Umbilical cord (tissue), 2 donors: ENCODE results near the gene RANBP3L. TPM values are rescaled to one million over a fixed set of nuclear protein-coding genes. Genes with fewer than 3 reads are reported as not detected.

Source experiments
- DNase-seq: peaks from one replicate; pipeline ENCODE4 v3.0.0-alpha.2; 2015; ENCODE audit warnings: low spot score
- total RNA-seq: library from RNA; depleted of rRNA; stranded (reverse); fragments of >200 nt; gene quantifications from one replicate; pipeline ENCODE4 v1.2.3, GENCODE V29; 2014; ENCODE audit warnings: low replicate concordance; ENCODE audit not compliant: insufficient read depth

RANBP3L gene
- total RNA-seq, 1 donor from 2014 or later, result 36.4 TPM

GRCh38 chr5:36244076-36244475 lies 57.6 kb downstream of the RANBP3L start:
- DNase-seq, result no peak

GRCh38 chr5:36243653-36244052 lies 58.0 kb downstream of the RANBP3L start:
- no peak for DNase-seq

GRCh38 chr5:36242534-36243485 lies 58.9 kb downstream of the RANBP3L start:
- DNase-seq, result peak; percentile 16

- DNase-seq, result peak; percentile 98
Measured at GRCh38 chr5:36241631-36242533, 59.8 kb downstream of the RANBP3L start, which contains the start of gene NADK2. TSS of gene NADK2 (minus strand) at chr5:36241925. CDS start at chr5:36241798, 127 bp downstream.

GRCh38 chr5:36240779-36241630 lies 60.7 kb downstream of the RANBP3L start:
- peak; percentile 85 for DNase-seq

GRCh38 chr5:36239370-36240293 lies 62.1 kb downstream of the RANBP3L start:
- DNase-seq, result peak; percentile 24

GRCh38 chr5:36238502-36239295 lies 63.0 kb downstream of the RANBP3L start:
- DNase-seq, result no peak

- DNase-seq, result no peak
Measured at GRCh38 chr5:36237751-36238150, 64.0 kb downstream of the RANBP3L start.

- DNase-seq, result no peak
Measured at GRCh38 chr5:36236801-36237200, 64.9 kb downstream of the RANBP3L start.

GRCh38 chr5:36232533-36232932 lies 69.2 kb downstream of the RANBP3L start:
- no peak for DNase-seq

- no peak for DNase-seq
Measured at GRCh38 chr5:36230151-36230790, 71.4 kb downstream of the RANBP3L start.

GRCh38 chr5:36228505-36228904 lies 73.2 kb downstream of the RANBP3L start:
- no peak for DNase-seq

GRCh38 chr5:36227046-36227445 lies 74.7 kb downstream of the RANBP3L start:
- DNase-seq, result no peak

GRCh38 chr5:36222620-36223019 lies 79.1 kb downstream of the RANBP3L start:
- no peak for DNase-seq

GRCh38 chr5:36217988-36218387 lies 83.7 kb downstream of the RANBP3L start:
- no peak for DNase-seq

GRCh38 chr5:36217567-36217966 lies 84.1 kb downstream of the RANBP3L start:
- DNase-seq, result no peak

GRCh38 chr5:36215910-36216309 lies 85.8 kb downstream of the RANBP3L start:
- no peak for DNase-seq

- no peak for DNase-seq
Measured at GRCh38 chr5:36214436-36214835, 87.3 kb downstream of the RANBP3L start.

GRCh38 chr5:36209664-36210063 lies 92.0 kb downstream of the RANBP3L start:
- DNase-seq, result no peak
